HK-2 (cell line): Measurements from ENCODE around the gene CCL20.

ENCODE experiments used
- DNase-seq: peaks from one replicate; pipeline ENCODE4 v3.0.0-alpha.2; 2018; ENCODE audit not compliant: unreplicated experiment

Gene CCL20

DNA sequence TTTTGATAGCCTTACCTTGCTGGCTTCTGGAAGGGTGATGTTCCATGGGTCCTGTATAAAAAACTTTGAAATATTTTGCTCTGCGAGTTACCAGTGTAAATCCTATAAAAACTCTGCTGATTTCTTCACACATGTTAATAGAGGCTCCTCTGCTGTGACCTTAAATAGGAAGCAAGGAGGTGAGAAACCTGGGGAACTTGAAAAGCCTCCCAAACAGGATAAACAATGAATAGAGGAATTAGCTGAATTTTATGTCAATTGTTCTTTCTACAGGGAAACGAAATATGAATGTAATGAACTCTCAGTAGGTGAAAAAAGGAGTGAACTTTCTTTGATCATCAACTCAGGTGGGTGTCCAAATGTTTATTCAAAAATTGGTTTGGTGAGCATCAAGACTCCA, 10.8 kb upstream of the CCL20 start:
- no peak for DNase-seq

DNA sequence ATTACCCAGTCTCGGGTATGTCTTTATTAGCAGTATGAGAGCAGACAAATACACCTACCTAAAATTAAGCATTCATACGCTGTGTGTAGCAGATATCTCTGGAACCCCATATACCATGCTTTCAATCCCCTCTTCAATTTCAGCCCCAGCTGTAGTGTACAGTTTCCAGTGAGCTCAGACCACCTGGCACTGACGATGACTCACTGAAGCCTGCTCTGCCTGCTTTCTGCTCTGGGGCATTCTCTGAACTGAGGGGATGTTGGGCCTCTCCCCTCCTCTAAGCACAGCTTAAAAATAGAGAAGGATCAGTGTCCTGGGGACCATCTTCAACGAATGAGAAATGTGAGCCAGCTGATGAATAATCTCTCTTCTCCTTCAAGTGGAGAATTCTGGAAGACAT, 8.7 kb upstream of the CCL20 start:
- no peak for DNase-seq

DNA sequence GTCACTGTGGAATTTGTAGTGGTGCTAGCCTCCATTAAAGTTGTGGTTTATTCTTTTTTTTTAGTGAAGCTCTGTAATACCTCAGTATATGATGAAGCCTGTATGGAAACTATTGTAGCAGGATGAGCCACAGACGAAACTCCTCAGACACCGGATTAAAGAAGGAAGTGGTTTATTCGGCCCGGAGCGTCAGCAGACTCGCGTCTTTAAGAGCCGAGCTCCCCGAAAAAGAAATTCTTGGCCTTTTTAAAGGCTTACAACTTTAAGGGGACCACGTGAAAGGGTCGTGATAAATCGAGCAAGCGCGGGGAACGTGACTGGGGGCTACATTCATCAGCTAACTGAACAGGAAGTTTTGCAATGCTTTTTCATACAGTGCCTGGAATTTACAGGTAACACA, 8.1 kb upstream of the CCL20 start:
- no peak for DNase-seq

DNA sequence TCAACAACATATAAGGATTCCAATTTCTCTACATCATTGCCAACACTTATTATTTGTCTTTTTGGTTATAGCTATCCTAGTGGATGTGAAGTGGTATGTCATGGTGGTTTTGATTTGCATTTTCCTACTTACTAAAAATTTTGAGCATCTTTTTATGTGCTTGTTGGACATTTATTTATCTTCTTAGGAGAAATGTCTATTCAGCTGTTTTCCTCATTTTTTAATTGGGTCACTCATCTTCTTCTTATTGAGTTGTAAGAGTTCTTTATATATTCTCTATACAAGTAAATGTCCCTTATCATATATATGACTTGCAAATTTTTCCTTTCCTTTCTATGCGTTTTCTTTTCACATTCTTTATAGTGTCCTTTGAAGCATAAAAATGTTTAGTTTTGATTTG, 4.7 kb upstream of the CCL20 start:
- no peak for DNase-seq

DNA sequence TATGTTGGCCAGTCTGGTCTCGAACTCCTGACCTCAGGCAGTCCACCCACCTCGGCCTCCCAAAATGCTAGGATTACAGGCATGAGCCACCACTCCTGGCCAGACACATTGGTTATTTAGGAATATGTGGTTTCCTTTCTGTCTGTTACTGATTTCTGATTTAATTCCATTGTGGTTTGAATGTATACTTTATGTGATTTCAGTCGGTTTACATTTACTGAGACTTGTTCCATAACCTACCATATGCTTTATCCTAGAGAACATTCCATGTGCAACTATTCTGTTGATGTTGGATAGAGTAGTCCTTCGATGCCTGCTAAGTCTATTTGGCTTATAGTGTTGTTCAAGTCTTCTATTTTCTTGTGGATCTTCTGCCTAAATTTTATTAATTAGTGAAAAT, 1.6 kb upstream of the CCL20 start:
- no peak for DNase-seq

- DNase-seq, result no peak
Observed at GRCh38 chr2:227813229-227813561, 447 bp upstream of the CCL20 start.

DNA sequence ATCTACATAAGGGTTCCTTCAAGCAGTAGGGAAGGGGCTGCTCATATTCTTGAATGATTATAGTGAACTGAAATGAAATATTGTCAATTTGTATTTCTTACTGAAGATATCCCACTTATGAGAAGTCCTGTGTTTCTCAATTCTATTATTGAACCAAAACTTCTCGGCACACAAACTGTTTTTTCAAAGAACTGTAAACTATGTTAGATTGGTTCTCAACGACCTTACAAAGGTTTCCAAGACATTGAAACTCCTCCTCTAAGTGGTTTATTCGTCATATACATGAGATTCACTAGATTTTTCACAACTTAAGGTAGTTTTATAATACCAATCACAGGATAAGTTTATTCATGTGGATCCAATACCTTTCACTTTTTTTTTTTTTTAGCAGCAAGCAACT, 1.4 kb downstream of the CCL20 start:
- no peak for DNase-seq

DNA sequence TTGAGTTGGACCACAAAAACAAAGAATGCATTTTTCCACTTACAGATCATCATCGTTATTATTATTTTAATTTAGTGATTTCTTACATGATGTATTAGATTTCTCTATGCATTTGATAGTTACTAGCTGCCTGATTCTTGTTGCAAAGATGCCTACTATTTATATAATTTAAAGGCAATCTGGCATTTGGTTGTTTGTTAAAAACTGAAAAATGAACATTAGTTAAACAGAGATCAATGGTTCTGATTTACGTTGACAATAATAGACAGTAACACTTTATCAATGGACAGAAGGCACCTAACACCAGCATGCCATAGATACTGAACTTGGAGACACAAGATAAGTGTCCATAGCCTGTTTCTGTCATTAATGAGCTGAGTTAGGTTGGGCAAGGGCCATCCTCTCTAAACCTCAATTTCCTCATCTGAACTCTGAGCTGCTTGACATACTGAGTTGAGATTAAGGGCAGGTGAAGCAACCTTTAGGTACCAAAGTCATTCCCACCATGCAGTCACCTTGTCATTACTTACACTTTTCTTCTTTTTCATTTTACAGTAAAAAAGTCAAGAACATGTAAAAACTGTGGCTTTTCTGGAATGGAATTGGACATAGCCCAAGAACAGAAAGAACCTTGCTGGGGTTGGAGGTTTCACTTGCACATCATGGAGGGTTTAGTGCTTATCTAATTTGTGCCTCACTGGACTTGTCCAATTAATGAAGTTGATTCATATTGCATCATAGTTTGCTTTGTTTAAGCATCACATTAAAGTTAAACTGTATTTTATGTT, 3.1 kb downstream of the CCL20 start:
- no peak for DNase-seq

- no peak for DNase-seq
Observed at GRCh38 chr2:227817336-227817735, 3.7 kb downstream of the CCL20 start.

GRCh38 chr2:227817850-227818674, 4.4 kb downstream of the CCL20 start:
- peak; percentile 97 for DNase-seq

DNA sequence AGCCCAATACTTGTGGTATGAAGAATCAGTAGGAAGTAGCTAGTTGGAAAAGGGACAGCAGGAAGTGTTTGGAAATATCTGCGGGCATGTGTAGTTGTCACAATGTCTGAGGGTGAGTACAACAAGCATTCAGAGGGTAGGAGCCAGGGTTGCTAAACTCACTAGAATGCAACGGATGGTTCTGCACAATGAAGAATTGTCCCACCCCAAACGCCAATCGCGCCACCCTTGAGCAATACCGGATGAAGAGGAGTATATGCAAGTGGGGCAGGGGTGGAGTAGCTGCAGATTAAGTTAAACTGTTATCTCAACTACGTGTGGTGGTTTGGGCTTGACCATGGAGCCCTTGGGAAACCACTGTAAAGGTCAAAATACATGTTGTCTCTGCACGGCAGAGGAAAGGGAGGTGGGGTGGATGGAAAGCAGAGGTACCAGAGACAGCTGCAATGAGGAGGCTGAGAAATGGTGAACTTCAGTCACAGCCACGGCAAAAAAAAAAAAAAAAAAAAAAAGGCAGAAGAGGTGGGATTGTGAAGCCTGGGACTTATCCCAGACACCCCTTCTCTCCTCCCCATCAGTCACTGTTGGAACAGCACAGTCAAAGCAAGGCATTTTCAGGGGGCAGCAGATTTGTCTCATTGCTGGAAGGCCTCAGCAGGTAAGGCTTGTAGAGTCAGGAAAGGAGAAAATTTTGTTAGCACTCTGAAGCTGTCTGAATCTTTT, 5.2 kb downstream of the CCL20 start:
- peak; percentile 82 for DNase-seq

- peak; percentile 58 for DNase-seq
Observed at GRCh38 chr2:227819398-227819697, 5.7 kb downstream of the CCL20 start.

DNA sequence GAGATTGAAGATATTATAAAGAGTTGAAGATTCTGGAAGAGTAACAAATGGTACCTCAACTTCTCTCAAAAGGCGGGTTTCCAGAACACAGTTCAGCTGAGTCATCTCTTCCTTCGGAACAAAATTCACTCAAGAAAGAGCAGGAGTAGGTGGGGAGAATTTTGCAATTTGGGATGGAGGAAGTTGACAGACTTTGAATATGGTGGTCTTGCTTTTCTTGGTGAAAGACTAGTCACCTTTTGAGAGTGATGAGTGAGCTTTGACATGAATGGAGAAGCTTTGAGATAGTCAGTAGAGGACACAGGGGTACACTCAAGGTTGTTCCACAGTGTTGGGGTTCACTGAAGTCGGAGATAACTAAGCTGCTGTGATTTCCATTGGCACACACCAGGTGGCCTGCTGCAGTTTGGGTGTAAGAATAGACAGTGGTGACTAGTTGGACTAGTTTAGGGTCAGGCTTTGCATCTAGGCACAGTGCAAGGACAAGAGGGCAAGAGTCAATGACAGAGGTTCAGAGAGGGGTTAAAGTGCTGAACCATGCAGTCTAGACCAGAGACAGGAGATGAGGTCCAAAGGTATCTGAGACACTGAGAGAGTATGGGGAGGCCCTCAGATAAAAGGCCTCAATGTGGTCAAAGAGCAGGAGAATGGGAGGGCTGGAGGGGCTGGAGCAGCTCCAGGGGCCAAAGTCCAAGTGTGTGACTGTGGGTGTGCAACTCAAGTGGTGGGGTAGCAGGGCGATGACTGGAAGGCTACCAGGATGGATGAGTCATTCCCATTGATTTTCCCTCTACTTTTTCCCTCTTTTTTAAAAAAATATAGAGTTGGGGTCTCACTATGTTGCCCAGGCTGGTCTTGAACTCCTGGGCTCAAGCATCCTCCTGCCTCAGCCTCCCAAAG, 7.7 kb downstream of the CCL20 start:
- peak; percentile 68 for DNase-seq

GRCh38 chr2:227822416-227823003, 8.9 kb downstream of the CCL20 start:
- DNase-seq, result no peak

GRCh38 chr2:227823922-227824321, 10.3 kb downstream of the CCL20 start:
- no peak for DNase-seq

DNA sequence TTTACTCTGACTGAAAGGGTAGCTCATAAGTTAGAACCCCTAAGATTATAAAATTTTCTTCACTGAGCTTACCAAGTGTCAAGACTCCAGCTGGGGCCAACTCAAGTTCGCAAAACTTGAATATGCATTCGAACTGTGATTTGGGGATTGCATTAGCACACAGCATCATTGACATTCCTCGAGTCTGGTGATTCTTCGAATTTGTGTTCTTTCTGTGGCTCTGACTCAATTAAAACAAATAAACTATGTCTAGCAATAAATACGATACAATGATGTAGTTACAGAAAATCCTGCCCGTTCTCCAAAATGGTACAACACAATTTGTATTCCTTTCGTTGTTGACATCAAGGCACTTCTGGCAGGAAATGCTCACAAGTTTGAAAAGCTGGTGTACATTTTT, 11.1 kb downstream of the CCL20 start:
- DNase-seq, result no peak

- DNase-seq, result no peak
Observed at GRCh38 chr2:227826019-227826521, 12.4 kb downstream of the CCL20 start.

DNA sequence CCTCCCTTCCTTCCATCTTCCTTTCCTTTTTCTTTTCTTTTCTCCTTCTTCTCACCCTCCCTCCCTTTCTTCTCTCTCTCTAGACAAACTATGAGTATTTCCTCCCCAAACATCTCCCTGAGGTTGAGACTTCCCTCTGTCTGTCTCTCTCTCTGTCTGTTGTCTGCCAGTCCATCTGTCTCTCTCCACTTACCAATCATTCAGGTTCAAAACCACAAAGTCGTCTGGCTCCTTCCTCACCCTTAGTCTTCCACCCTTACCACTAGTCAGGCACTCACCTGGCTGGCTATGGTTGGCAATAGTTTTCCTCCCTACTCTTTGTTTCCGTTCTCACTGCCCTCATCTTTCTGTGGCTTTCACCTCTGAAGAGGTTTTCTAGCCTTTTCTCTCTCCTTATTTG, 12.9 kb downstream of the CCL20 start:
- no peak for DNase-seq

DNA sequence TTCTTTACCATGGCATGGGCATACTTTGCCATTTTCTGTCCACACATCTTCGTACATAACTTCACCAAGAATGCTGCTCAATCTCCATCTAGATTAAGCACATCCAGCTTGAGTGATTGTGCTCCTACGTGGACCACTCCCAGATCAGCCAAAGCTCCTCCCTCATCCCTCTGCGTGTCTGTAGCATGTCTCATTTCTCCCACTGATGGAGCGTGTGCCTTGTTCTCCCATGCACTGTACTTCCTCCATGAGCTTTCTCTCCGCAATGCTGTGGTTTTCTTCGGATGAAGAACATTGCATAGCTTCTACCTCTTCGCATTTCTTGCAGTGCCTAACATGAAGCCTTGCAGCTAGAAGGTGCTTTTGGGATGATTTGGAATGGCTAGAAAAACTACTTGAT, 13.5 kb downstream of the CCL20 start:
- DNase-seq, result no peak

GRCh38 chr2:227828477-227828912, 14.9 kb downstream of the CCL20 start:
- DNase-seq, result no peak

DNA sequence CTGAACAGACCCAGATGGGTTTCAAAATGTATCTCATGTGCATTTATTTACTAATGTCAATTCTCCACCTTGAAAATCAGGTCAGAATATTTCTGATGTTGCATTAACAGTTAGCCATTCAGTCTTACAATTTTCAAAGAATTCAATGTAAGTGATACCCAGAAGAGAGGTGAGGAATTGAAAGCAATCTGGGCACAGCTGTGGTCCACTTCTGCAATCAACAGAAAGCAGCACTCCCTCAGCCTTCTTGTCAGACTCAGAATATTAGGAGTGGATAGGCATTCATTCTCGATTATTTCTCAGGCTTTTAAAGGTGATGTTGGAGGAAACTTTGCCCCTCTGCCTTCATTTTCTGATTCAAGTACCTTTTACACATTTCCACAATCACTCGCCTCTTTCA, 15.7 kb downstream of the CCL20 start:
- no peak for DNase-seq
